Measurements from ENCODE around the gene CTXN1.
"Not testable (repeated sequence)": the region's sequence is repeated elsewhere in the genome, so short reads cannot be mapped to it uniquely, and the experiment has no call there.

The CTXN1 gene

DNA sequence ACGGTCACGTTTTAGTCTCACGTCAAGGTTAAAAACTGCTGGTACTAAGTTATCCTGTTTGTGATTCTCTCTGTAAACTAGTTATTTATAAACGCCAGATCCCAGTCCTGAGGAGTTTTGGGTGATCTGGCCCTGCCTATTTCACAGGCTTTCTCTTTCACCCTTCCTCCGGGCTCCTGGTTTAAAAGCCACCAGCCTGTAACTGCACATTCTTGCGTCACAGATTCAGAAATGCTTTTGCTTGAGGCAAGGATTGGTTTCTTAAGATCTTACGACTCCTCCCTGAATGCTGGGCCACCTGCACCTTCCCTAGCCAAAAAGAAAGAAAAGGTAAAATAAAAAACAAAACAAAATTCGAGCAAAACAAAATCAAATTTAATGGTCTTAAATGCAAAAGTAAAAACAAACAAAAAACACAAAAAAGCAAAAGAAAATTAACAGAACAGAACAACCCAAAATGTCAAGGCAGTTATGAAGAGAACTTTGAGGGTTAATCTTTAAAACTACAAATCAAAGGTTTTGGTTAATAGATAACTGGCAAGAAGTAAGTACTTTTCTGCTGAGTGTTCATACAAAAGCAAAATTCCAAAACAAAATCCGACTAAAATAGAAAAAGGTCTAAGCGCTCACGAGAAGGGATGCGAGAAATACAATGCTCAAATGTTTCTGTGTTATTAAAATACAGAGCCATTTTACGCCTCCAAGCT, 36.1 kb upstream of the CTXN1 start:
- no peak overlapping the region for H3K4me3 ChIP-seq (replicated peaks; ENCODE audit: low read depth, low read length)
- TF ChIP-seq, protein P1, sequence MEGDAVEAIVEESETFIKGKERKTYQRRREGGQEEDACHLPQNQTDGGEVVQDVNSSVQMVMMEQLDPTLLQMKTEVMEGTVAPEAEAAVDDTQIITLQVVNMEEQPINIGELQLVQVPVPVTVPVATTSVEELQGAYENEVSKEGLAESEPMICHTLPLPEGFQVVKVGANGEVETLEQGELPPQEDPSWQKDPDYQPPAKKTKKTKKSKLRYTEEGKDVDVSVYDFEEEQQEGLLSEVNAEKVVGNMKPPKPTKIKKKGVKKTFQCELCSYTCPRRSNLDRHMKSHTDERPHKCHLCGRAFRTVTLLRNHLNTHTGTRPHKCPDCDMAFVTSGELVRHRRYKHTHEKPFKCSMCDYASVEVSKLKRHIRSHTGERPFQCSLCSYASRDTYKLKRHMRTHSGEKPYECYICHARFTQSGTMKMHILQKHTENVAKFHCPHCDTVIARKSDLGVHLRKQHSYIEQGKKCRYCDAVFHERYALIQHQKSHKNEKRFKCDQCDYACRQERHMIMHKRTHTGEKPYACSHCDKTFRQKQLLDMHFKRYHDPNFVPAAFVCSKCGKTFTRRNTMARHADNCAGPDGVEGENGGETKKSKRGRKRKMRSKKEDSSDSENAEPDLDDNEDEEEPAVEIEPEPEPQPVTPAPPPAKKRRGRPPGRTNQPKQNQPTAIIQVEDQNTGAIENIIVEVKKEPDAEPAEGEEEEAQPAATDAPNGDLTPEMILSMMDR (IDR thresholded peaks at IDR 0.05; ENCODE audit: low read depth, low read length, missing control alignments) = no peak
- no peak for DNase-seq (ENCODE audit: extremely low read depth, low read depth)

DNA sequence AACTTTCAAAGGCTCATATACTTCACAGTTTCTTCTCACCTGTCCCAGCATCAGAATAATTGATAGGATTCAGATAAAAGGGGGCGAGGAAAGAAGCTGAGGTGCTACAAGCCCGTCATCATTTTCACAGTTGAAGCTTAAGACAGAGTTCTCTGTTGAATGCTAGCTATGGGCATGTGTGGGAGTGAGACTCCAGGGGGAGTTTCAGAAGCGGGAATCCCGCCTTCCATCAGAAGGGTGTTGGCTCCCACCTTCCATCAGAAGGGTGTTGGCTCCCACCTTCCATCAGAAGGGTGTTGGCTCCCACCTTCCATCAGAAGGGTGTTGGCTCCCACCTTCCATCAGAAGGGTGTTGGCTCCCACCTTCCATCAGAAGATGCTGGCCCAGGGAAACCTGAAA, 35.1 kb upstream of the CTXN1 start:
- not testable (repeated sequence) for H3K4me3 ChIP-seq (replicated peaks; ENCODE audit: low read depth, low read length); DNase-seq (ENCODE audit: extremely low read depth, low read depth)

DNA sequence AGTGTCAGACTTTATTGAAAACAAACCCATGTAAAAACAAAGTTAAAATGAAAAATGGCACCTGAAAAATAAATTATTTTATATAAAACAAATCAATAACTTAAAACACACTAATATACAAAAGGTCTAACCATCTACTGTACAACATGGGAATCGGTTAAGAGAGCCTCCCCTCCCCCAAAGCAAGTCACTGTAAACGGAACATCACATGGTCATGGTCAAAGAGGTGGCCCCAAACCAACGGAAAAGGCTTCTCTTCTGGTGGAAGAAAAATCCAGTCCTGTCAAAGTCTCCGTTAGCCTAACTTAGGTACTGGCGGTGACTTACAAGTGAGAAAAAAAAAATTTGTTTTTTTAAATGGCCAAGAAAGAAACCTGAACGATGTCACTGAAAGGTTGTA, 33.3 kb upstream of the CTXN1 start:
- DNase-seq (ENCODE audit: extremely low read depth, low read depth) = no peak
- TF ChIP-seq, protein P1 (IDR thresholded peaks at IDR 0.05; ENCODE audit: low read depth, low read length, missing control alignments) = no peak
- no peak overlapping the region for H3K4me3 ChIP-seq (replicated peaks; ENCODE audit: low read depth, low read length)

DNA sequence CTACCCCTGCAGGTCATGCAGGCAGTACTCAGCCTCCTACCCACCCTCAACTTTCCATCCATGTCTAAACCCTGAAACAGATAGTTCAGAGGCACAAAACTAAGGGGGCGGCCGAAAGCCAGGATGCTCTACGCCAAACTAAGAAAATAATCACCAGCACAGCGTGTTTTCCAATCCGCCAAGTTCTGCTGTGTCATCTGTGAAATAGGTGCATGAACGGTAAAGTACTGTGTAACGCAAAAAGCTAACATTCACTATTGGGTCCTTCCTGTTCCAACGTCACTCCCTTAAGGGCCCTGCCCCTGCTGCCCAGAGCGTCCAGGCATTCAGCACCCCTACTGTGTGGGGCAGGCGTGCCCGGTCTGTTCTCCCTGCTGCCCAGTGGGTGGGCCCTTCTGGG, 29.8 kb upstream of the CTXN1 start:
- no peak overlapping the region for H3K4me3 ChIP-seq (replicated peaks; ENCODE audit: low read depth, low read length)
- TF ChIP-seq, protein P1 (IDR thresholded peaks at IDR 0.05; ENCODE audit: low read depth, low read length, missing control alignments) = no peak

DNA sequence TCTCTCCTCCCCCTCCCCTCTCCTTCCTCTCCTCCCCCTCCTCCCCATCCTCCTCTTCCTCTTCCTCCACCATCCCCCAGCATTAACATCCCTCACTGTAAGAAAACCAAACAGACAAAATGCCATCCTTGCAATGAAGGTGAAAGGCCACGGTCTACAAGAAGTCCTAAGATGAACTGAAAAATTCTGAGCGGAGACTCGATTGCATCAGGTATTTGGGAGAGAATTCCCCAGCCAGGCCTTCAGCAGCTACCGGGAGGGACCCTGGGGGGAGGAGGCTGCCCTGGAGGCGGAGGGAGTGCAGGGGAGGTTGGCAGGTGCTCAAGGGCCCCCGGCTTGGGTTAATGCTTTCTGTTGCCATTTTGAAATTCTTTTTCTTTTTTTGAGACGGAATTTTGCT, 27.6 kb upstream of the CTXN1 start:
- TF ChIP-seq, protein P1 (IDR thresholded peaks at IDR 0.05; ENCODE audit: low read depth, low read length, missing control alignments) = no peak
- DNase-seq (ENCODE audit: extremely low read depth, low read depth) = no peak
- H3K4me3 ChIP-seq (replicated peaks; ENCODE audit: low read depth, low read length) = no peak overlapping the region

More for the DNA sequence above, 29.8 kb upstream of the CTXN1 start:
- DNase-seq (ENCODE audit: extremely low read depth, low read depth) = no peak

DNA sequence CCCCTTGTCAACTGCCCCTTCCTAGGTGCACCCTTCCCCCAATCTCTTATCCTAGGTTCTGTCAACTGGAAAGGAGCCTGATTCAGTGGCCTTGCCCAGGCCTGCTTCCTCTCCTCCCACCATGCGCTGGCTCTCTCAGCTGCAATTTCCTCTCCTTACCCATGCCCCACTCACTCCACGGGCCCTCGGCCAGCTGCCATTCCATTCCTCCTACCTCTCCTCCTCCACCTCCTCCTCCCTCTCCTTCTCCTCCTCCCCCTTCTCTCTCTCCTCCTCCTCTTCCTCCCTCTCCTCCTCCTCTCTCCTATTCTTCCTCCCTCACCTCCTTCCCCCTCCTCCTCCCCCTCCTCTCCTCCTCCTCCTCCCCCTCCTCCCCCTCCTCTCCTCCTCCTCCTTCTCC, 27.1 kb upstream of the CTXN1 start:
- H3K4me3 ChIP-seq (replicated peaks; ENCODE audit: low read depth, low read length) = no peak overlapping the region
- TF ChIP-seq, protein P1 (IDR thresholded peaks at IDR 0.05; ENCODE audit: low read depth, low read length, missing control alignments) = no peak
- DNase-seq (ENCODE audit: extremely low read depth, low read depth) = no peak

DNA sequence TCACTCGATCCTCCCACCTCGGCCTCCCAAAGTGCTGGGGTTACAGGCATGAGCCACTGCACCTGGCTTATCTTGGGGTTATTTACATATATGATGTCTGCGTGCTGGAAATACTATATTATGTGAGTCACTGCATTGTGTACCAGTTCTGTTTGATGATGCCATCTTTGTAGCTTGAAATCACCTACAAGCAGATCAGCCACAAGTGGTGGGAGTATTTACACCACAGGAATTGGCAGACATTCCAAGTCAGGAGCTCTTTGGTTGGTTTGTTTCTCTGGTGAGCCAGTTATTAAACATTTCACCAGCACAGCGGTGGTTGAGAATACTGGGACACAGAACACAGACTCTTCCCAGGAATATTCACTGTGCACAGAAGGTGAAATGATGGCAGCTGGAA, 22.0 kb upstream of the CTXN1 start:
- no peak overlapping the region for H3K4me3 ChIP-seq (replicated peaks; ENCODE audit: low read depth, low read length)
- TF ChIP-seq, protein P1 (IDR thresholded peaks at IDR 0.05; ENCODE audit: low read depth, low read length, missing control alignments) = no peak
- DNase-seq (ENCODE audit: extremely low read depth, low read depth) = no peak

Measured in HFF-Myc (cell line).